MCF 10A (cell line): ENCODE measurements around the gene BNC2. TPM values are rescaled to one million over a fixed set of nuclear protein-coding genes. Genes with fewer than 3 reads are reported as not detected.

Experiments
- BruUV-seq: library from RNA; stranded (reverse); fragments of 400-500 nt; replicated peaks from 2 replicates; lab custom pipeline; 2021; lab: Mats Ljungman, UMichigan
- CTCF ChIA-PET: fragments of 300-600 bp; sonication (Branson Sonifier 250); formaldehyde crosslinking; extraction: SDS; loops from one replicate; lab custom pipeline; 2021; ENCODE audit warnings: antibody characterized with exemption, inconsistent platforms; lab: Yijun Ruan, JAX
- POLR2A ChIA-PET: fragments of 300-600, 350-650 bp; sonication (Branson Sonifier 250); formaldehyde crosslinking; extraction: SDS; loops from one replicate; lab custom pipeline; 2020; ENCODE audit warnings: antibody characterized with exemption, inconsistent platforms; lab: Yijun Ruan, JAX
- DNase-seq: peaks from one replicate; pipeline ENCODE4 v3.0.0-alpha.2; 2018; ENCODE audit not compliant: unreplicated experiment
- H3K27ac Mint-ChIP-seq: one replicate; pipeline ENCODE4 v1.8.0; 2022; ENCODE audit warnings: mild to moderate bottlenecking, low read depth, mixed read lengths; ENCODE audit not compliant: unreplicated experiment
- H3K27me3 Mint-ChIP-seq: one replicate; pipeline ENCODE4 v1.8.0; 2022; ENCODE audit warnings: mixed read lengths; ENCODE audit not compliant: insufficient read depth, unreplicated experiment
- H3K36me3 Mint-ChIP-seq: one replicate; pipeline ENCODE4 v1.8.0; 2022; ENCODE audit warnings: mild to moderate bottlenecking, moderate library complexity, mixed read lengths; ENCODE audit not compliant: insufficient read depth, unreplicated experiment
- H3K4me1 Mint-ChIP-seq: one replicate; pipeline ENCODE4 v1.8.0; 2022; ENCODE audit warnings: mixed read lengths; ENCODE audit not compliant: insufficient read depth, unreplicated experiment
- H3K4me3 Mint-ChIP-seq: one replicate; pipeline ENCODE4 v1.8.0; 2022; ENCODE audit warnings: mild to moderate bottlenecking, moderate library complexity, mixed read lengths; ENCODE audit not compliant: unreplicated experiment
- H3K9me3 Mint-ChIP-seq: one replicate; pipeline ENCODE4 v1.8.0; 2022; ENCODE audit warnings: mixed read lengths; ENCODE audit not compliant: unreplicated experiment
- CTCF ChIP-seq: fragments of 200-600 bp; IDR thresholded peaks from one replicate; pipeline ENCODE4 v1.8.0; 2022; ENCODE audit warnings: antibody characterized with exemption, mild to moderate bottlenecking; ENCODE audit not compliant: unreplicated experiment
- intact Hi-C: fragments of 100-400 bp; cut with micrococcal nuclease; formaldehyde crosslinking; loops from 2 replicates; pipeline ENCODE4 v1.14.1; 2022
- total RNA-seq: library from RNA; stranded (reverse); gene quantifications from 2 replicates; pipeline ENCODE4 v1.2.3, GENCODE V29; 2022

BNC2 gene
- total RNA-seq, 1 experiment from 2014 or later, result not detected

DNA sequence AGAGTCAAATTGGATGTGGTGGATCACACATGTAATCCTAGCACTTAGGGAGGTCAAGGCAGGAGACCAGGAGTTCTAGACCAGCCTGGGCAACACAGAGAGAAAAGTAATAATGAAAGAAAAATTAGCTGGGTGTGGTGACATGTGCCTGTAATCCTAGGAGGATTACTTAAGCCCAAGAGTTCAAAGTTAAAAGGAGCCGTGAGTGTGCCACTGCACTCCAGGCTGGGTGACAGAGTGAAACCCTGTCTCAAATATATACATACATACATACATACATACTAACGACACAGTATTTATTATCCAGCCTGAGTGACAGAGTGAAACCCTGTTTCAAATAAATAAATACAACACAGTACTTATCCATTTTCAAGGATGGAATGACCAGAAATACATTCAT lies 180.3 kb downstream of the BNC2 start:
- Mint-ChIP-seq H3K36me3 (peaks cover 6% of the 10 kb centered on the region), H3K9me3 (no peaks in the 10 kb centered on the region), H3K4me3 (no peak overlapping the region), H3K4me1 (no peaks in the 10 kb centered on the region), H3K27ac (no peak overlapping the region), H3K27me3 (peaks cover 22% of the 10 kb centered on the region)
- BruUV-seq, result no TSS peak
- CTCF ChIA-PET, result interaction anchor here (0.7 to 0.8 kb wide), 2 partner anchors 10 to 59 kb away, joined by 3 read pairs; no protein-coding TSS in a partner anchor
- intact Hi-C loops, result no loop called here
- no peak for DNase-seq
- no peak for TF ChIP-seq CTCF
- POLR2A ChIA-PET, result no interaction called here

- ChIA-PET CTCF (interaction anchor here (0.6 to 0.8 kb wide), 3 partner anchors 11 to 623 kb away, joined by 3 read pairs; no protein-coding TSS in a partner anchor), POLR2A (no interaction called here)
- H3K9me3 Mint-ChIP-seq, result no peaks in the 10 kb centered on the region
- no peak overlapping the region for H3K27ac Mint-ChIP-seq
- H3K27me3 Mint-ChIP-seq, result peaks cover 24% of the 10 kb centered on the region
- no peak for TF ChIP-seq CTCF
- BruUV-seq, result no TSS peak
- H3K36me3 Mint-ChIP-seq, result peaks cover 6% of the 10 kb centered on the region
- peak; percentile 9 for DNase-seq
- no peak overlapping the region for H3K4me3 Mint-ChIP-seq
- no peaks in the 10 kb centered on the region for H3K4me1 Mint-ChIP-seq
- intact Hi-C loops, result no loop called here
Observed at GRCh38 chr9:16689351-16689938, 181.0 kb downstream of the BNC2 start.

GRCh38 chr9:16688814-16689213 lies 181.7 kb downstream of the BNC2 start:
- no peak for DNase-seq
- no peak for TF ChIP-seq CTCF
- peaks cover 6% of the 10 kb centered on the region for H3K36me3 Mint-ChIP-seq

DNA sequence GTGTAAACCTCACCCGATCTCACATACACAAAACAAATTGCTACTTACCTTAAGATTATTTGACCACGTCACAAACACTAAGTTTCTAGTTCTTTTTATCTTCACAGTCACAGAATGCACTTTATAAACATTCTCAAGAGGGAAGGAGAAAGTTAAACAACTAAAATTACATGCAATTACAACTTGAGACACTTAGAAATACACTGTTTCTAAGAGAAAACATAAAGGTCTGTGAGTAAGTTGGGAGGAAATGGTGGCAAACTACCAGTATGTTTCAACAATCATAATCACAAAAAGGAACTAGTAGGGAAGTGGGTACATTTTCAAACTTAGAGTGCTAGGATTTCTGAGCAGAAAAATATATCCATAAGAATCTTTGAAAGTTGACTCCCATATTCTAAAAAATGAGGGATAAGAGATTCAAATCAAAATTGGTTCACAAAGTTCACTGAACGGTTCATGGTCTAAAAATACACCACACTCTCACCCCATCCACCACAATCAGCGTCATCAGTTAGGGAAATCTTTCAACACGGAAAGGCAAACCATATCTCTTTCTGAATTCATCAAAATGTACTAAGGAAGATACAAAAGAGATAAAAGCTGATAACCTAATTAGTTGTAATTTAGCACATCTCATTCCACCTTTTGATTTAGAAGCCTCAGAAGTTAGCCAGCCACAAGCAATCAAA lies 182.6 kb downstream of the BNC2 start:
- ChIA-PET POLR2A (no interaction called here), CTCF (no interaction called here)
- Mint-ChIP-seq H3K27me3 (peaks cover 36% of the 10 kb centered on the region), H3K4me1 (no peaks in the 10 kb centered on the region), H3K9me3 (no peaks in the 10 kb centered on the region), H3K27ac (no peak overlapping the region), H3K4me3 (no peak overlapping the region), H3K36me3 (peaks cover 6% of the 10 kb centered on the region)
- intact Hi-C loops, result no loop called here
- no peak for TF ChIP-seq CTCF
- DNase-seq, result no peak
- no TSS peak for BruUV-seq

More at GRCh38 chr9:16688814-16689213, 181.7 kb downstream of the BNC2 start:
- ChIA-PET CTCF (interaction anchor here (0.6 kb wide), 1 partner anchor 623 kb away, joined by 3 read pairs; no protein-coding TSS in a partner anchor), POLR2A (no interaction called here)
- no peaks in the 10 kb centered on the region for H3K9me3 Mint-ChIP-seq
- H3K27ac Mint-ChIP-seq, result no peak overlapping the region
- intact Hi-C loops, result no loop called here
- H3K27me3 Mint-ChIP-seq, result peaks cover 30% of the 10 kb centered on the region
- H3K4me3 Mint-ChIP-seq, result no peak overlapping the region
- BruUV-seq, result no TSS peak
- H3K4me1 Mint-ChIP-seq, result no peaks in the 10 kb centered on the region
